Natural killer cell (primary cell): Measurements from ENCODE around the gene MAPK1. TPM values are rescaled to one million over a fixed set of nuclear protein-coding genes. Genes with fewer than 3 reads are reported as not detected.
A peak's percentile ranks its signal among the peaks of the same experiment; 100 is the strongest.
"Not testable (repeated sequence)": the region's sequence is repeated elsewhere in the genome, so short reads cannot be mapped to it uniquely, and the experiment has no call there.

Experiments used
- ATAC-seq, 3 donors: fragments of 150-1000 bp in 2 of 3; fragments of 200-7000 bp in 1 of 3; cut with Tn5 transposase; 1 replicate in 1 of 3; 2 replicates in 2 of 3; pipeline ENCODE4 v1.10.0; 2021; ENCODE audit warnings: mild to moderate bottlenecking in 2 of 3, moderate library complexity in 2 of 3
- DNase-seq, 2 donors: peaks; one replicate each; pipeline versions ENCODE4 v3.0.0 to v3.0.0-alpha.2; 2013 to 2021; ENCODE audit warnings: mixed read lengths in 1 of 2
- H3K27ac ChIP-seq: one replicate; pipeline ENCODE4 v1.5.1; 2013; ENCODE audit warnings: mild to moderate bottlenecking, low read length
- H3K27me3 ChIP-seq: one replicate; pipeline ENCODE4 v1.6.1; 2013; ENCODE audit warnings: low read length; ENCODE audit not compliant: control insufficient read depth, insufficient read depth
- H3K36me3 ChIP-seq: one replicate; pipeline ENCODE4 v1.6.1; 2013; ENCODE audit warnings: low read length; ENCODE audit not compliant: control insufficient read depth, insufficient read depth
- H3K4me1 ChIP-seq: one replicate; pipeline ENCODE4 v1.6.1; 2013; ENCODE audit warnings: low read length; ENCODE audit not compliant: control insufficient read depth, insufficient read depth
- H3K4me3 ChIP-seq: one replicate; pipeline ENCODE4 v1.5.1; 2013; ENCODE audit warnings: low read length
- H3K9me3 ChIP-seq: one replicate; pipeline ENCODE4 v1.6.1; 2013; ENCODE audit warnings: low read length; ENCODE audit not compliant: control insufficient read depth, insufficient read depth
- H3K27ac Mint-ChIP-seq, 2 donors: one replicate each; pipeline ENCODE4 v1.8.0; 2022; ENCODE audit warnings: mild to moderate bottlenecking in 2 of 2, mixed read lengths in 2 of 2, moderate library complexity in 1 of 2
- H3K27me3 Mint-ChIP-seq, 2 donors: one replicate each; pipeline ENCODE4 v1.8.0; 2022; ENCODE audit warnings: low read depth in 2 of 2, mixed read lengths in 2 of 2
- H3K36me3 Mint-ChIP-seq: one replicate; pipeline ENCODE4 v1.8.0; 2022; ENCODE audit warnings: mixed read lengths
- H3K4me1 Mint-ChIP-seq, 2 donors: one replicate each; pipeline ENCODE4 v1.8.0; 2022; ENCODE audit warnings: mixed read lengths in 2 of 2
- H3K4me3 Mint-ChIP-seq: one replicate; pipeline ENCODE4 v1.8.0; 2022; ENCODE audit warnings: mild to moderate bottlenecking, moderate library complexity, mixed read lengths
- H3K9me3 Mint-ChIP-seq, 2 donors: one replicate each; pipeline ENCODE4 v1.8.0; 2022; ENCODE audit warnings: mixed read lengths in 2 of 2
- CTCF ChIP-seq: fragments of 200-600 bp; IDR thresholded peaks from one replicate; pipeline ENCODE4 v1.8.0; 2022; ENCODE audit warnings: antibody characterized with exemption
- whole genome bisulfite sequencing: methylation state at CpG from one replicate; pipeline ENCODE4 v1.1.7; 2013; ENCODE audit warnings: missing lambda C conversion rate; ENCODE audit not compliant: insufficient coverage; 5-methylcytosine and 5-hydroxymethylcytosine counted together
- intact Hi-C: fragments of 100-400 bp; cut with micrococcal nuclease; formaldehyde crosslinking; loops from one replicate; pipeline ENCODE4 v1.14.2; 2022
- total RNA-seq, 4 donors: library from RNA; stranded (reverse); fragments of 120-200 nt in 1 of 4; gene quantifications; one replicate each; pipeline versions ENCODE4 v1.2.3 to v1.2.4, GENCODE V29; 2013 to 2022

MAPK1 gene
- total RNA-seq, 3 donors from 2014 or later (not counting 1 experiment from before 2014, with no cell fraction given), result 189 to 246 (median 214) TPM

GRCh38 chr22:21720191-21720859 lies 147.1 kb downstream of the MAPK1 start:
- H3K9me3 Mint-ChIP-seq, H3K4me1 ChIP-seq, H3K36me3 Mint-ChIP-seq, H3K4me3 ChIP-seq, H3K27me3 Mint-ChIP-seq, H3K27me3 ChIP-seq, H3K4me3 Mint-ChIP-seq, H3K27ac ChIP-seq, H3K9me3 ChIP-seq, DNase-seq, H3K36me3 ChIP-seq, ATAC-seq, H3K27ac Mint-ChIP-seq, intact Hi-C loops: not testable (repeated sequence)
- 94% methylated on average over 10 of the region's 10 CpGs for WGBS
- H3K4me1 Mint-ChIP-seq, result peaks cover 23 to 32% of the 10 kb centered on the region in 2 donors

GRCh38 chr22:21719024-21719423 lies 148.4 kb downstream of the MAPK1 start:
- no peaks in the 10 kb centered on the region for H3K9me3 ChIP-seq
- H3K27ac ChIP-seq, result no peak overlapping the region
- 49% methylated on average over 4 of the region's 4 CpGs for WGBS
- H3K36me3 Mint-ChIP-seq, result no peaks in the 10 kb centered on the region
- H3K27ac Mint-ChIP-seq, result peak overlapping the region; percentile 75 to 78
- H3K36me3 ChIP-seq, result peaks cover 4% of the 10 kb centered on the region
- peaks cover 3% of the 10 kb centered on the region for H3K4me1 ChIP-seq
- intact Hi-C loops, result no loop called here
- H3K27me3 ChIP-seq, result no peaks in the 10 kb centered on the region
- H3K4me3 Mint-ChIP-seq, result no peak overlapping the region
- no peak for DNase-seq
- no peak overlapping the region for H3K4me3 ChIP-seq
- peaks cover 23 to 32% of the 10 kb centered on the region in 2 donors for H3K4me1 Mint-ChIP-seq
- H3K9me3 Mint-ChIP-seq, result no peaks in the 10 kb centered on the region
- ATAC-seq, result no peak
- H3K27me3 Mint-ChIP-seq, result no peaks in the 10 kb centered on the region
- no peak for TF ChIP-seq CTCF

GRCh38 chr22:21718499-21718898 lies 148.9 kb downstream of the MAPK1 start:
- Histone ChIP-seq H3K9me3 (no peaks in the 10 kb centered on the region), H3K4me1 (peaks cover 3% of the 10 kb centered on the region), H3K27me3 (no peaks in the 10 kb centered on the region), H3K36me3 (peaks cover 7% of the 10 kb centered on the region), H3K27ac (no peak overlapping the region), H3K4me3 (no peak overlapping the region)
- no peak for ATAC-seq
- DNase-seq, result no peak
- Mint-ChIP-seq H3K4me3 (no peak overlapping the region), H3K27me3 (no peaks in the 10 kb centered on the region), H3K27ac (peak overlapping the region; percentile 75 to 78), H3K9me3 (no peaks in the 10 kb centered on the region), H3K36me3 (no peaks in the 10 kb centered on the region), H3K4me1 (peaks cover 24 to 35% of the 10 kb centered on the region in 2 donors)
- 93% methylated on average over 3 of the region's 4 CpGs for WGBS
- no peak for TF ChIP-seq CTCF
- intact Hi-C loops, result no loop called here

- H3K27ac ChIP-seq, H3K27me3 Mint-ChIP-seq, DNase-seq, H3K36me3 ChIP-seq, H3K9me3 Mint-ChIP-seq, H3K27me3 ChIP-seq, H3K4me3 Mint-ChIP-seq, intact Hi-C loops, H3K4me3 ChIP-seq, H3K36me3 Mint-ChIP-seq, ATAC-seq, H3K9me3 ChIP-seq: not testable (repeated sequence)
- H3K4me1 Mint-ChIP-seq, result peaks cover 29 to 39% of the 10 kb centered on the region in 2 donors
- H3K27ac Mint-ChIP-seq, result peak overlapping the region; percentile 12 to 14
- H3K4me1 ChIP-seq, result peaks cover 10% of the 10 kb centered on the region
- 98% methylated on average over 10 of the region's 15 CpGs for WGBS
These were observed 150.9 kb downstream of the MAPK1 start for GRCh38 chr22:21716395-21717122.
